Endothelial cell (in vitro differentiated cells): ENCODE measurements around the gene TRIM28. TPM values are rescaled to one million over a fixed set of nuclear protein-coding genes. Genes with fewer than 3 reads are reported as not detected.
A peak's percentile ranks its signal among the peaks of the same experiment; 100 is the strongest.

Source experiments
- DNase-seq: peaks from one replicate; pipeline ENCODE4 v3.0.0; 2021; ENCODE audit warnings: low spot score
- H3K27ac Mint-ChIP-seq: one replicate; pipeline ENCODE4 v1.8.0; 2021; ENCODE audit warnings: mixed read lengths, inconsistent platforms; ENCODE audit not compliant: unreplicated experiment
- H3K27me3 Mint-ChIP-seq: one replicate; pipeline ENCODE4 v1.8.0; 2021; ENCODE audit warnings: mild to moderate bottlenecking, moderate library complexity, mixed read lengths, inconsistent platforms; ENCODE audit not compliant: unreplicated experiment
- H3K36me3 Mint-ChIP-seq: one replicate; pipeline ENCODE4 v1.8.0; 2021; ENCODE audit warnings: mild to moderate bottlenecking, low read depth, mixed read lengths, inconsistent platforms; ENCODE audit not compliant: unreplicated experiment
- H3K4me1 Mint-ChIP-seq: one replicate; pipeline ENCODE4 v1.8.0; 2021; ENCODE audit warnings: mild to moderate bottlenecking, mixed read lengths, inconsistent platforms; ENCODE audit not compliant: unreplicated experiment
- H3K4me3 Mint-ChIP-seq: one replicate; pipeline ENCODE4 v1.8.0; 2021; ENCODE audit warnings: mild to moderate bottlenecking, mixed read lengths, inconsistent platforms; ENCODE audit not compliant: unreplicated experiment
- H3K9me3 Mint-ChIP-seq: one replicate; pipeline ENCODE4 v1.8.0; 2021; ENCODE audit warnings: mixed read lengths, inconsistent platforms; ENCODE audit not compliant: unreplicated experiment
- CTCF ChIP-seq: fragments of 200-600 bp; sonication (generic); IDR thresholded peaks from one replicate; pipeline ENCODE4 v1.5.0; 2021; ENCODE audit warnings: antibody characterized with exemption; ENCODE audit not compliant: unreplicated experiment
- total RNA-seq: library from RNA; stranded (reverse); fragmentation: NEBNext Ultra II Directional; extraction: Animal tissue kit (Norgen Biotek cat#: 25700); gene quantifications from one replicate; pipeline ENCODE4 v1.2.1, GENCODE V29; 2021; ENCODE audit not compliant: unreplicated experiment

The TRIM28 gene
- total RNA-seq, 1 donor from 2014 or later: 457 TPM

GRCh38 chr19:58551577-58552471, 8.0 kb downstream of the TRIM28 start:
- Mint-ChIP-seq H3K36me3 (peaks cover 50% of the 10 kb centered on the region), H3K27me3 (peaks cover 12% of the 10 kb centered on the region), H3K9me3 (no peaks in the 10 kb centered on the region), H3K4me1 (peaks cover 19% of the 10 kb centered on the region), H3K4me3 (peak overlapping the region; percentile 17), H3K27ac (no peak overlapping the region)
- DNase-seq: no peak
- TF ChIP-seq CTCF: no peak

DNA sequence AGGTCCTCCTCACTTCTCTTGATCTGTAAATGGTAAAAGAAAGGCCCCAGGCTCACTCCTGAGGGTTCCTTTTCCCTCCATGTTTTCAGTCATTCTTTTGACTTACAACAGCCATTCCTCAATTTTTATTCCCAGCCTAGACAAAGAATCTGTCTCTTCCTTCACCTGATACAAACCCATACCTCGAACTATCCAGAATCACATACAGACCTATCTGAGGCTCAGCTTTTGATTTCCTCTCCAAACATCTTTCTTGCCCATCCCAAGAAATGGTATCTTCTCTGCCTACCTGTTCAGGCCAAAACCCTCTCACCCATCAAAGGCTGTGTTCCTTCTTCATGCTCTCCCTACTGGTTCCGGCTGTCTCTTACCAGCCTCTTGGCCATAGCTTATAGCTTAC, 8.8 kb downstream of the TRIM28 start:
- H3K4me3 Mint-ChIP-seq: peak overlapping the region; percentile 23
- no peak for DNase-seq
- no peaks in the 10 kb centered on the region for H3K9me3 Mint-ChIP-seq
- H3K27me3 Mint-ChIP-seq: peaks cover 14% of the 10 kb centered on the region
- no peak for TF ChIP-seq CTCF
- no peak overlapping the region for H3K27ac Mint-ChIP-seq
- peaks cover 53% of the 10 kb centered on the region for H3K36me3 Mint-ChIP-seq
- peaks cover 26% of the 10 kb centered on the region for H3K4me1 Mint-ChIP-seq

DNA sequence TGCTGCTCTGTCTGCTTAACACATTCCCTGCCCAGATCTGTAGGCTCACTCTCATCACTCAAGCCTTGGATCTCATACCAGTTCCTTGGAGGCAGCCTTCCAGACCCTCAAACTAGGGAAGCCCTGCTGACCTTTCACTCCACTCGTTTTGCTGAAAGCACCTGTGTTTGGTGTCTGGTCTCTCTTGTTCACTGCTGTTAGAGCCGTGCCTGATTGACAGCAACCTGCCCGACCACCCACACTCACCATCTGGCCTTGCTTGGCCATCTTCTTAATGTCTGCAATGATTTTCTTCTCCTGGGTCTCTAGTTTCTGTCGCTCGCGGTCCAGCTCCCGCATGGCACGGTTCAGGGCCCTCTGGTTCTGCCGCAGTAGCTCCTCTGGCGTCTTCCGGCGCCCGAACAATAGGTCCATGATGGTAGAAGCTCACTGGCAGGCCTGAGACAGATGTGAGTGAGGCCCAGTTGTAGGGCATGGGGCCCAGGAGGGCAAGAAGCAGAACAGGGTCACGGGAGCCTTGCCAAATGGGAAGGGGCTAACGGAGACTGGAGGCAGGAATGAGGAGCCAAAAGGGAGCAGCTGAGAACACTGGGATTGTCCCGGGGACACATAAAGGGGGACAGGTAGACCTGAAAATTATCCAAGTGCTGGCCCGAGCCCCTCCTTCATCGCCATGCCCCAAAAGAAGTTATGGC, 10.1 kb downstream of the TRIM28 start:
- Mint-ChIP-seq H3K36me3 (peaks cover 52% of the 10 kb centered on the region), H3K27ac (peak overlapping the region; percentile 97), H3K27me3 (peaks cover 18% of the 10 kb centered on the region), H3K9me3 (no peaks in the 10 kb centered on the region), H3K4me1 (peaks cover 30% of the 10 kb centered on the region), H3K4me3 (peak overlapping the region; percentile 92)
- TF ChIP-seq CTCF: no peak
- no peak for DNase-seq

DNA sequence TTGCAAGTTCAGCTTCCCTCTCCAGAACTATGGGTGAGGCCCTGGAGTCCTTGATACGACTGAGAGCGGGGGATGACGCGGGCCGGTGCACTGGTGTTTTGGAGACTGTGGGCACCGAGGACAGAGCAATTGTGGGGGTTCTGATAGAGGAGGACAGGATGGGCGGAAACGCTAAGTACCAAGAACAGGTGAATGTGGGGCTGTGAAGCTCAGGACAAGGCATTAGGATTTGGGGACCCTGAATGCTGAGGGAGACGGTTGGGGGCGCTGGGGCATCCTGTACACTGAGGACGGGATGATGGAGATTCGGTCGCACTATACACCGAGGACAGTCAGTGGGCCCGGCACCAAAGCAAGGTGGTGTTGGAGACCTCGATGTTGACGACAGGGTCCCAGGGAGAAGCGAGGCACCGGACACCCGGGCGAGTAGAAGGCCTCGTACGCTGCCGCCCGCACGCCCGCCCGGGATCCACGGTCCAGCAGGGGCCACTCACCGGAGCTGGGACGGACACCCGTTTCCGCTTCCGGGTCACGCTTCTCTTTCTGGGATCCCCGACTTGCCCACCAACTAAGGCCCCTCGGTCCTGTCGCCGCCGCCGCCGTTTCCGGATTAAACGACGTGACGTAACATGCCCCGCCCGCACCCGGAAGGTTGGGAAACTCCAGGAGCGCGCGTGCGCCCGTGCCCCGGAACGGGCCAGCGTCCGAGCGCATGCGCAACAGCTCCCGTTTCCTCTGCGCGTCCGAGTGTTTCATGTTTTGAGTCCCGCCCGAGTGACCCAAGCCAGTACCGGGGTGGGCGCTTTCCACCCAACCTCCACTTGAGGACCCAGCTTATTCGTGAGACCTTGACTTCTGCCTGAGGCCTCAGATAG, 10.9 kb downstream of the TRIM28 start, which contains the start of gene CHMP2A:
CHMP2A (minus strand) TSS at position 612 of the 875 bp plus-strand sequence. CDS start 893 bp downstream, outside the sequence.
- peak within 1 kb of the TSS; percentile 92 for H3K4me3 Mint-ChIP-seq
- H3K27ac Mint-ChIP-seq: peak within 1 kb of the TSS; percentile 97
- peak; percentile 98 for DNase-seq
- H3K4me1 Mint-ChIP-seq: peaks cover 30% of the 10 kb centered on the region
- peaks cover 21% of the 10 kb centered on the region for H3K27me3 Mint-ChIP-seq
- no peak for TF ChIP-seq CTCF
- no peaks in the 10 kb centered on the region for H3K9me3 Mint-ChIP-seq
- peaks cover 48% of the 10 kb centered on the region for H3K36me3 Mint-ChIP-seq
